ENCODE data around the gene KLK3.

KLK3 gene

GRCh38 chr19:50909240-50910070, 54.7 kb downstream of the KLK3 start:
- H3K27me3 ChIP-seq (replicated peaks in 2 of 5; ENCODE audit: control insufficient read depth in 4 of 5, insufficient read depth in 5 of 5, low read length in 4 of 5), result peaks cover 3 to 73% (median 32%) of the 10 kb centered on the region in 5 experiments
- ChIA-PET CTCF (interaction anchor here (1.3 kb wide), 1 partner anchor 12 kb away, joined by 4 read pairs; no protein-coding TSS in a partner anchor), POLR2A (no interaction called here)
- WGBS (ENCODE audit: insufficient coverage), result 7% methylated on average over 21 of the region's 36 CpGs
- no peak overlapping the region for H3K27ac ChIP-seq (ENCODE audit: insufficient read depth in 1 of 2, low read depth in 1 of 2, low read length in 2 of 2, poor library complexity in 1 of 2, severe bottlenecking in 2 of 2)
- H3K9me3 ChIP-seq (ENCODE audit: control extremely low read depth in 1 of 5, control insufficient read depth in 4 of 5, insufficient read depth in 2 of 5, low read depth in 1 of 5, low read length in 4 of 5), result no peaks in the 10 kb centered on the region
- peaks cover 0 to 8% (median 1%) of the 10 kb centered on the region in 4 experiments for H3K4me1 ChIP-seq (ENCODE audit: control extremely low read depth in 1 of 4, control insufficient read depth in 4 of 4, insufficient read depth in 4 of 4, low read length in 3 of 4)
- H3K4me3 ChIP-seq (ENCODE audit: control insufficient read depth in 1 of 7, extremely low read depth in 1 of 7, insufficient read depth in 4 of 7, low read depth in 2 of 7, low read length in 6 of 7), result peak overlapping the region in 2 of 7 experiments; percentile 5 to 32
- no peaks in the 10 kb centered on the region for H3K36me3 ChIP-seq (ENCODE audit: control insufficient read depth in 4 of 4, insufficient read depth in 4 of 4, low read length in 3 of 4)
- DNase-seq, result peak; percentile 26 to 38 (median 32)

All from common myeloid progenitor, CD34-positive (primary cell).